Neural cell (in vitro differentiated cells): ENCODE data around the gene AP1S2. TPM values are rescaled to one million over a fixed set of nuclear protein-coding genes. Genes with fewer than 3 reads are reported as not detected.

Experiments used
- H2AFZ ChIP-seq: fragments of 200-600, 300-800 bp; sonication (generic), shearing (Covaris generic); 2 replicates; pipeline ENCODE4 v1.6.0; 2014; ENCODE audit warnings: low read depth, mild to moderate bottlenecking, antibody characterized with exemption, low read length, moderate library complexity
- H3F3A ChIP-seq: fragments of 200-600 bp; shearing (Covaris generic); 2 replicates; pipeline ENCODE4 v1.6.1; 2016; ENCODE audit warnings: mild to moderate bottlenecking, moderate library complexity, mixed read lengths, antibody characterized with exemption, low read length; ENCODE audit not compliant: insufficient read depth, poor library complexity, severe bottlenecking
- H3K27ac ChIP-seq: fragments of 200-600, 300-800 bp; sonication (generic), shearing (Covaris generic); 2 replicates; pipeline ENCODE4 v1.5.1; 2014; ENCODE audit warnings: mild to moderate bottlenecking, low read length, moderate library complexity
- H3K27me3 ChIP-seq: fragments of 300-800, 200-600 bp; sonication (generic), shearing (Covaris generic); 2 replicates; pipeline ENCODE4 v1.6.0; 2014; ENCODE audit warnings: mild to moderate bottlenecking, low read depth, low read length, moderate library complexity; ENCODE audit not compliant: insufficient read depth
- H3K36me3 ChIP-seq: fragments of 300-800, 200-600 bp; sonication (generic), shearing (Covaris generic); 2 replicates; pipeline ENCODE4 v1.5.1; 2014; ENCODE audit warnings: mild to moderate bottlenecking, antibody characterized with exemption, low read length, moderate library complexity; ENCODE audit not compliant: insufficient read depth
- H3K4me2 ChIP-seq: fragments of 300-800, 200-600 bp; sonication (generic), shearing (Covaris generic); 2 replicates; pipeline ENCODE4 v1.6.0; 2014; ENCODE audit warnings: mild to moderate bottlenecking, low read length
- H3K4me3 ChIP-seq: fragments of 300-800, 200-600 bp; sonication (generic), shearing (Covaris generic); 2 replicates; pipeline ENCODE4 v1.5.1; 2014; ENCODE audit warnings: mild to moderate bottlenecking, low read length, moderate library complexity
- H3K79me2 ChIP-seq: fragments of 200-600 bp; shearing (Covaris generic); replicated peaks from 2 replicates; pipeline ENCODE4 v1.6.0; 2014; ENCODE audit warnings: mild to moderate bottlenecking, low read length, moderate library complexity; ENCODE audit not compliant: insufficient read depth
- H3K9ac ChIP-seq: fragments of 300-800, 200-600 bp; sonication (generic), shearing (Covaris generic); 2 replicates; pipeline ENCODE4 v1.6.1; 2016; ENCODE audit warnings: mild to moderate bottlenecking, low read length, mixed read lengths
- H3K9me2 ChIP-seq: fragments of 200-600 bp; shearing (Covaris generic); 2 replicates; pipeline ENCODE4 v1.6.1; 2016; ENCODE audit warnings: mild to moderate bottlenecking, low read length, mixed read lengths; ENCODE audit not compliant: insufficient read depth
- H3K9me3 ChIP-seq: fragments of 200-600, 300-800 bp; sonication (generic), shearing (Covaris generic); 2 replicates; pipeline ENCODE4 v1.6.1; 2016; ENCODE audit warnings: mild to moderate bottlenecking, mixed run types, low read length, moderate library complexity, mixed read lengths
- H4K20me1 ChIP-seq: fragments of 200-600 bp; shearing (Covaris generic); 2 replicates; pipeline ENCODE4 v1.6.1; 2016; ENCODE audit warnings: mild to moderate bottlenecking, mixed run types; ENCODE audit not compliant: insufficient read depth
- EP300 ChIP-seq: fragments of 450-650 bp; conservative IDR thresholded peaks from 2 replicates; pipeline ENCODE4 v1.6.1; 2014; ENCODE audit warnings: antibody characterized with exemption, mild to moderate bottlenecking, moderate library complexity; ENCODE audit not compliant: poor library complexity, severe bottlenecking
- EZH2 ChIP-seq: fragments of 200-600, 300-800 bp; shearing (Covaris generic), sonication (generic); IDR thresholded peaks from 2 replicates; pipeline ENCODE4 v1.6.1; 2014; ENCODE audit warnings: antibody characterized with exemption, low read length, borderline replicate concordance, mild to moderate bottlenecking; ENCODE audit not compliant: insufficient read depth, poor library complexity, severe bottlenecking
- MXI1 ChIP-seq: fragments of 450-650 bp; conservative IDR thresholded peaks from 2 replicates; pipeline ENCODE4 v1.6.1; 2014; ENCODE audit warnings: antibody characterized with exemption, mild to moderate bottlenecking; ENCODE audit not compliant: poor library complexity, severe bottlenecking
- POLR2AphosphoS5 ChIP-seq: IDR thresholded peaks from 2 replicates; pipeline ENCODE4 v1.6.1; 2012
- RAD21 ChIP-seq: fragments of 450-650 bp; conservative IDR thresholded peaks from 2 replicates; pipeline ENCODE4 v1.6.1; 2014; ENCODE audit warnings: antibody characterized with exemption, mild to moderate bottlenecking, moderate library complexity
- SMC3 ChIP-seq: fragments of 450-650 bp; conservative IDR thresholded peaks from 2 replicates; pipeline ENCODE4 v1.6.1; 2014; ENCODE audit warnings: antibody characterized with exemption, mild to moderate bottlenecking, moderate library complexity; ENCODE audit not compliant: poor library complexity
- TAF1 ChIP-seq: IDR thresholded peaks from 2 replicates; pipeline ENCODE4 v1.6.1; 2012; ENCODE audit warnings: low read depth
- polyA plus RNA-seq: library from polyadenylated mRNA; depleted of rRNA; stranded (reverse); fragments of >200 nt; gene quantifications from 2 replicates; pipeline ENCODE4 v1.2.3, GENCODE V29; 2014
- TF ChIP-seq, protein P1 (sequence below): IDR thresholded peaks from 2 replicates; pipeline ENCODE4 v1.6.1; 2012; ENCODE audit warnings: borderline replicate concordance
- TF ChIP-seq, protein P2 (sequence below): fragments of 450-650 bp; IDR thresholded peaks from 2 replicates; pipeline ENCODE4 v1.5.1; 2014; ENCODE audit warnings: antibody characterized with exemption, mild to moderate bottlenecking, moderate library complexity; ENCODE audit not compliant: poor library complexity, severe bottlenecking

Gene AP1S2
- polyA plus RNA-seq, 1 donor from 2014 or later, result 160 TPM

DNA sequence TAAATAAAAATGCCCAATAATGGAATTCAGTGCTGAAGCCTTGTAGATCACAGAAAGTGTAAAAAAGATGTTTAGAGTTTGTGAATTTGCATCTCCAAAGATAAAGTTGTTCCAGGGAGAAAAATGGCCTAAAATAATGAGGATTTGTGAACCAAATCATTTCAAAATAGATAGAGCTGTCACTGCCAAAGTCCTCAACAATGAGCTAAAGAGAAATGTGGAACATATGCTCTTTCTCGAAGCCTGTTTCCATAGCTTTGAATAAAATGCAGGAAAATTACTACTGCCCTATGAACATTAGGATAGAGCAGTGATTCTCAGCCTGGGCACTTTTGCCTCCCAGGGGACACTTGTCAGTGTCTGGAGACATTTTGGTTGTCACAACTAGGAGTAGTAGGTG lies 3.4 kb upstream of the AP1S2 start:
- Histone ChIP-seq H2AFZ (no peak overlapping the region), H3K4me3 (no peak overlapping the region)

DNA sequence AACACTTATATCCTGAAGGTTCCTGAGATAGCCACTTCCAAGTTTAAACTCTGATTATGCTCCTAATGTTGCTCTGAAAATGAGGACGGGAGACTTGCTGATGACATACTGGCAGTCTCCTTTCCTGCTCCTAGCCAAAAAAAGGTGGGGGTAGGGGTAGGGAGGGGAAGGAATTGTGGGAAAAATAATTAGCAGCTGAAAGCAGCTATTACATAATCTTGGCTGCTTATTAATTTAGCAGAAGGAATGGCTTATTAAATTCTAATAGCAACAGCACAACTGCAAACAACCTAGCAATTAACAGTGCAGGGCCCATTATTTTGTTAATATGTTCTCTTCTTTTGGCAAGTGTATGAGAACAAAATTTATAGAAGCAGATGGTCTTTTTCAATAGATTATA lies 2.0 kb upstream of the AP1S2 start:
- peaks cover 15% of the 10 kb centered on the region for H3K79me2 ChIP-seq
- H2AFZ ChIP-seq, result no peak overlapping the region
- H3K9me2 ChIP-seq, result no peaks in the 10 kb centered on the region
- no peaks in the 10 kb centered on the region for H3K36me3 ChIP-seq
- TF ChIP-seq RAD21 (no peak), SMC3 (no peak), EZH2 (no peak), TAF1 (no peak)
- no peaks in the 10 kb centered on the region for H4K20me1 ChIP-seq
- no peaks in the 10 kb centered on the region for H3F3A ChIP-seq
- H3K27me3 ChIP-seq, result no peaks in the 10 kb centered on the region
- H3K27ac ChIP-seq, result no peak overlapping the region
- no peak overlapping the region for H3K4me3 ChIP-seq
- H3K9me3 ChIP-seq, result no peaks in the 10 kb centered on the region
- H3K4me2 ChIP-seq, result no peak overlapping the region
- H3K9ac ChIP-seq, result no peak overlapping the region

More for the DNA sequence above, 3.4 kb upstream of the AP1S2 start:
- no peak overlapping the region for H3K4me2 ChIP-seq
- no peak for TF ChIP-seq EP300
- no peak for TF ChIP-seq SMC3
- TF ChIP-seq MXI1, result no peak
- no peak for TF ChIP-seq POLR2AphosphoS5
- TF ChIP-seq, protein P1, sequence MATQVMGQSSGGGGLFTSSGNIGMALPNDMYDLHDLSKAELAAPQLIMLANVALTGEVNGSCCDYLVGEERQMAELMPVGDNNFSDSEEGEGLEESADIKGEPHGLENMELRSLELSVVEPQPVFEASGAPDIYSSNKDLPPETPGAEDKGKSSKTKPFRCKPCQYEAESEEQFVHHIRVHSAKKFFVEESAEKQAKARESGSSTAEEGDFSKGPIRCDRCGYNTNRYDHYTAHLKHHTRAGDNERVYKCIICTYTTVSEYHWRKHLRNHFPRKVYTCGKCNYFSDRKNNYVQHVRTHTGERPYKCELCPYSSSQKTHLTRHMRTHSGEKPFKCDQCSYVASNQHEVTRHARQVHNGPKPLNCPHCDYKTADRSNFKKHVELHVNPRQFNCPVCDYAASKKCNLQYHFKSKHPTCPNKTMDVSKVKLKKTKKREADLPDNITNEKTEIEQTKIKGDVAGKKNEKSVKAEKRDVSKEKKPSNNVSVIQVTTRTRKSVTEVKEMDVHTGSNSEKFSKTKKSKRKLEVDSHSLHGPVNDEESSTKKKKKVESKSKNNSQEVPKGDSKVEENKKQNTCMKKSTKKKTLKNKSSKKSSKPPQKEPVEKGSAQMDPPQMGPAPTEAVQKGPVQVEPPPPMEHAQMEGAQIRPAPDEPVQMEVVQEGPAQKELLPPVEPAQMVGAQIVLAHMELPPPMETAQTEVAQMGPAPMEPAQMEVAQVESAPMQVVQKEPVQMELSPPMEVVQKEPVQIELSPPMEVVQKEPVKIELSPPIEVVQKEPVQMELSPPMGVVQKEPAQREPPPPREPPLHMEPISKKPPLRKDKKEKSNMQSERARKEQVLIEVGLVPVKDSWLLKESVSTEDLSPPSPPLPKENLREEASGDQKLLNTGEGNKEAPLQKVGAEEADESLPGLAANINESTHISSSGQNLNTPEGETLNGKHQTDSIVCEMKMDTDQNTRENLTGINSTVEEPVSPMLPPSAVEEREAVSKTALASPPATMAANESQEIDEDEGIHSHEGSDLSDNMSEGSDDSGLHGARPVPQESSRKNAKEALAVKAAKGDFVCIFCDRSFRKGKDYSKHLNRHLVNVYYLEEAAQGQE, result no peak
- no peak for TF ChIP-seq TAF1
- TF ChIP-seq EZH2, result no peak
- no peak for TF ChIP-seq RAD21
- TF ChIP-seq, protein P2, sequence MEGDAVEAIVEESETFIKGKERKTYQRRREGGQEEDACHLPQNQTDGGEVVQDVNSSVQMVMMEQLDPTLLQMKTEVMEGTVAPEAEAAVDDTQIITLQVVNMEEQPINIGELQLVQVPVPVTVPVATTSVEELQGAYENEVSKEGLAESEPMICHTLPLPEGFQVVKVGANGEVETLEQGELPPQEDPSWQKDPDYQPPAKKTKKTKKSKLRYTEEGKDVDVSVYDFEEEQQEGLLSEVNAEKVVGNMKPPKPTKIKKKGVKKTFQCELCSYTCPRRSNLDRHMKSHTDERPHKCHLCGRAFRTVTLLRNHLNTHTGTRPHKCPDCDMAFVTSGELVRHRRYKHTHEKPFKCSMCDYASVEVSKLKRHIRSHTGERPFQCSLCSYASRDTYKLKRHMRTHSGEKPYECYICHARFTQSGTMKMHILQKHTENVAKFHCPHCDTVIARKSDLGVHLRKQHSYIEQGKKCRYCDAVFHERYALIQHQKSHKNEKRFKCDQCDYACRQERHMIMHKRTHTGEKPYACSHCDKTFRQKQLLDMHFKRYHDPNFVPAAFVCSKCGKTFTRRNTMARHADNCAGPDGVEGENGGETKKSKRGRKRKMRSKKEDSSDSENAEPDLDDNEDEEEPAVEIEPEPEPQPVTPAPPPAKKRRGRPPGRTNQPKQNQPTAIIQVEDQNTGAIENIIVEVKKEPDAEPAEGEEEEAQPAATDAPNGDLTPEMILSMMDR, result no peak
- H3F3A ChIP-seq, result no peaks in the 10 kb centered on the region
- no peaks in the 10 kb centered on the region for H3K27me3 ChIP-seq
- H3K36me3 ChIP-seq, result no peaks in the 10 kb centered on the region
- H4K20me1 ChIP-seq, result no peaks in the 10 kb centered on the region
- no peaks in the 10 kb centered on the region for H3K9me3 ChIP-seq
- peaks cover 8% of the 10 kb centered on the region for H3K79me2 ChIP-seq
- no peak overlapping the region for H3K9ac ChIP-seq
- no peak overlapping the region for H3K27ac ChIP-seq
- H3K9me2 ChIP-seq, result no peaks in the 10 kb centered on the region

DNA sequence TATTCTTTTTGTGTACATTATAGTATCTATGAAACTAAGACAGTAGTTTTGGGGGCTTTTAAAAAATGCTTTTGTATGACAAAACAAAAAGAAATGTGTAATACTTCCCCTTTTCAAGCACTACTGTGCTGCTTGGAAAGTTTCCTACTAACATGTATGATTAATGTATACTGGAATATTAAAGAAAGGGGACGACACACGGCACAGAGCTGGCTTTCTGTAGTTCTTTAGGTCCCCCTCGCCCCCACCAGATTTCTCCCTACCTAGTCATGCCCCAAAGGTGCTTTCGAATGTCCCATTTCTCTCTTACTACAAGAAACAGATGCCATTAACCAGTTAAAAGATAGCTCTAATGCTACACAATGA lies 1.6 kb upstream of the AP1S2 start:
- Histone ChIP-seq H3K79me2 (peaks cover 15% of the 10 kb centered on the region), H2AFZ (no peak overlapping the region), H3K36me3 (no peaks in the 10 kb centered on the region), H3K9me2 (no peaks in the 10 kb centered on the region), H4K20me1 (no peaks in the 10 kb centered on the region), H3K4me3 (peak overlapping the region; percentile 76), H3K9ac (no peak overlapping the region), H3K27ac (no peak overlapping the region), H3F3A (no peaks in the 10 kb centered on the region), H3K4me2 (no peak overlapping the region), H3K27me3 (no peaks in the 10 kb centered on the region), H3K9me3 (no peaks in the 10 kb centered on the region)
- TF ChIP-seq, protein P2, result no peak
- TF ChIP-seq MXI1 (no peak), POLR2AphosphoS5 (no peak), EP300 (no peak), RAD21 (no peak), EZH2 (no peak), SMC3 (no peak), TAF1 (no peak)
- TF ChIP-seq, protein P1, result no peak
